ENCODE data around the gene ESPL1. TPM values are rescaled to one million over a fixed set of nuclear protein-coding genes. Genes with fewer than 3 reads are reported as not detected.

The ESPL1 gene
- total and polyA plus RNA-seq, 2 donors (not counting 1 experiment from before 2014, with no cell fraction given) = 1.4 to 1.8 TPM

GRCh38 chr12:53241623-53242412 lies 26.3 kb upstream of the ESPL1 start:
- Histone ChIP-seq H3K4me3 (replicated peaks in 1 of 4; ENCODE audit: control extremely low read depth in 1 of 4, insufficient read depth in 1 of 4, low read depth in 3 of 4, low read length in 4 of 4) (no peak overlapping the region), H3K36me3 (ENCODE audit: control insufficient read depth, insufficient read depth, low read length) (no peaks in the 10 kb centered on the region), H3K4me2 (ENCODE audit: extremely low read depth, insufficient read depth, low read length) (no peak overlapping the region), H4K20me1 (ENCODE audit: control insufficient read depth, extremely low read depth, insufficient read depth, low read length) (no peaks in the 10 kb centered on the region), H3K79me2 (ENCODE audit: control insufficient read depth, insufficient read depth, low read length) (no peaks in the 10 kb centered on the region), H3K9me3 (ENCODE audit: control insufficient read depth, insufficient read depth, low read depth, low read length) (no peaks in the 10 kb centered on the region), H3K27me3 (ENCODE audit: control insufficient read depth, insufficient read depth, low read length) (peaks cover 33% of the 10 kb centered on the region), H3K9ac (ENCODE audit: insufficient read depth, low read length) (no peak overlapping the region), H3K4me1 (ENCODE audit: control insufficient read depth, extremely low read depth, insufficient read depth, low read length) (no peaks in the 10 kb centered on the region), H2AFZ (ENCODE audit: low read length) (no peak overlapping the region), H3K27ac (ENCODE audit: insufficient read depth, low read length) (no peak overlapping the region)
- TF ChIP-seq EZH2 (IDR thresholded peaks at IDR 0.05; ENCODE audit: low read length, missing control alignments) (no peak), CTCF (conservative IDR thresholded peaks at IDR 0.05 in 1 of 2, IDR thresholded peaks at IDR 0.05 in 1 of 2; ENCODE audit: low read depth in 1 of 2, low read length in 2 of 2) (no peak)
- no peak for DNase-seq (ENCODE audit: low read depth in 2 of 2)

- Histone ChIP-seq H3K36me3 (ENCODE audit: control insufficient read depth, insufficient read depth, low read length) (no peaks in the 10 kb centered on the region), H3K4me2 (ENCODE audit: extremely low read depth, insufficient read depth, low read length) (no peak overlapping the region), H4K20me1 (ENCODE audit: control insufficient read depth, extremely low read depth, insufficient read depth, low read length) (no peaks in the 10 kb centered on the region), H3K79me2 (ENCODE audit: control insufficient read depth, insufficient read depth, low read length) (no peaks in the 10 kb centered on the region), H3K27me3 (ENCODE audit: control insufficient read depth, insufficient read depth, low read length) (peaks cover 30% of the 10 kb centered on the region), H2AFZ (ENCODE audit: low read length) (no peak overlapping the region), H3K4me3 (replicated peaks in 1 of 4; ENCODE audit: control extremely low read depth in 1 of 4, insufficient read depth in 1 of 4, low read depth in 3 of 4, low read length in 4 of 4) (no peak overlapping the region), H3K27ac (ENCODE audit: insufficient read depth, low read length) (no peak overlapping the region), H3K9me3 (ENCODE audit: control insufficient read depth, insufficient read depth, low read depth, low read length) (no peaks in the 10 kb centered on the region), H3K4me1 (ENCODE audit: control insufficient read depth, extremely low read depth, insufficient read depth, low read length) (no peaks in the 10 kb centered on the region), H3K9ac (ENCODE audit: insufficient read depth, low read length) (no peak overlapping the region)
- DNase-seq (ENCODE audit: low read depth in 2 of 2) = no peak
- TF ChIP-seq CTCF (conservative IDR thresholded peaks at IDR 0.05 in 1 of 2, IDR thresholded peaks at IDR 0.05 in 1 of 2; ENCODE audit: low read depth in 1 of 2, low read length in 2 of 2) (no peak), EZH2 (IDR thresholded peaks at IDR 0.05; ENCODE audit: low read length, missing control alignments) (no peak)
Observed at GRCh38 chr12:53244337-53244736, 23.8 kb upstream of the ESPL1 start.

GRCh38 chr12:53245286-53245685 lies 22.8 kb upstream of the ESPL1 start:
- H2AFZ ChIP-seq (ENCODE audit: low read length) = no peak overlapping the region
- H3K27me3 ChIP-seq (ENCODE audit: control insufficient read depth, insufficient read depth, low read length) = peaks cover 26% of the 10 kb centered on the region
- DNase-seq (ENCODE audit: low read depth in 2 of 2) = no peak
- H4K20me1 ChIP-seq (ENCODE audit: control insufficient read depth, extremely low read depth, insufficient read depth, low read length) = no peaks in the 10 kb centered on the region
- H3K4me3 ChIP-seq (replicated peaks in 1 of 4; ENCODE audit: control extremely low read depth in 1 of 4, insufficient read depth in 1 of 4, low read depth in 3 of 4, low read length in 4 of 4) = no peak overlapping the region
- no peaks in the 10 kb centered on the region for H3K9me3 ChIP-seq (ENCODE audit: control insufficient read depth, insufficient read depth, low read depth, low read length)
- no peak overlapping the region for H3K4me2 ChIP-seq (ENCODE audit: extremely low read depth, insufficient read depth, low read length)
- no peaks in the 10 kb centered on the region for H3K4me1 ChIP-seq (ENCODE audit: control insufficient read depth, extremely low read depth, insufficient read depth, low read length)
- no peaks in the 10 kb centered on the region for H3K36me3 ChIP-seq (ENCODE audit: control insufficient read depth, insufficient read depth, low read length)
- no peak for TF ChIP-seq CTCF (conservative IDR thresholded peaks at IDR 0.05 in 1 of 2, IDR thresholded peaks at IDR 0.05 in 1 of 2; ENCODE audit: low read depth in 1 of 2, low read length in 2 of 2)
- TF ChIP-seq EZH2 (IDR thresholded peaks at IDR 0.05; ENCODE audit: low read length, missing control alignments) = no peak
- H3K9ac ChIP-seq (ENCODE audit: insufficient read depth, low read length) = no peak overlapping the region
- H3K27ac ChIP-seq (ENCODE audit: insufficient read depth, low read length) = no peak overlapping the region
- H3K79me2 ChIP-seq (ENCODE audit: control insufficient read depth, insufficient read depth, low read length) = no peaks in the 10 kb centered on the region

All from fibroblast of lung (primary cell).